Sigmoid colon (tissue), 4 donors: ENCODE measurements around the gene BDH2.

ENCODE experiments used
- CTCF ChIP-seq, 4 experiments: fragments of 450-650 bp in 3 of 4; fragments of 200-600 bp in 1 of 4; IDR thresholded peaks; one replicate each; pipeline ENCODE4 v1.5.1; 2016 to 2019; ENCODE audit warnings: antibody characterized with exemption in 4 of 4, mild to moderate bottlenecking in 3 of 4, moderate library complexity in 2 of 4
- POLR2AphosphoS5 ChIP-seq, 4 donors: sonication (generic); formaldehyde crosslinking; IDR thresholded peaks; one replicate each; pipeline ENCODE4 v1.6.1; 2017; ENCODE audit warnings: antibody characterized with exemption in 4 of 4

- no peak for TF ChIP-seq CTCF (IDR thresholded peaks at IDR 0.05)
- no peak for TF ChIP-seq POLR2AphosphoS5 (IDR thresholded peaks at IDR 0.05)
Measured at GRCh38 chr4:103029300-103029699, 70.3 kb downstream of the BDH2 start.
